Measurements from ENCODE around the gene ADAMTSL5.

ADAMTSL5 gene

GRCh38 chr19:1473085-1473851 is 39.6 kb downstream of the ADAMTSL5 start:
- Histone ChIP-seq H3F3A (ENCODE audit: insufficient read depth, low read length) (peaks cover 9% of the 10 kb centered on the region; the same call in 1 of the 2 replicates), H3K4me1 (ENCODE audit: low read length) (peaks cover 14% of the 10 kb centered on the region; the same call in 1 of the 2 replicates), H3K4me3 (ENCODE audit: low read length) (no peak overlapping the region), H3K79me2 (ENCODE audit: low read length) (peaks cover 33% of the 10 kb centered on the region), H3K27me3 (replicated peaks; ENCODE audit: insufficient read depth, low read length) (peaks cover 33% of the 10 kb centered on the region), H3K36me3 (replicated peaks; ENCODE audit: insufficient read depth, low read length) (no peaks in the 10 kb centered on the region), H3K9me3 (replicated peaks; ENCODE audit: insufficient read depth, low read length) (no peaks in the 10 kb centered on the region), H3K27ac (ENCODE audit: low read length) (no peak overlapping the region), H3K9ac (ENCODE audit: low read length) (no peak overlapping the region), H2AFZ (ENCODE audit: low read length) (no peak overlapping the region), H4K20me1 (ENCODE audit: insufficient read depth, low read length) (peaks cover 14% of the 10 kb centered on the region), H3K4me2 (ENCODE audit: low read depth, low read length) (no peak overlapping the region), H3K9me2 (replicated peaks; ENCODE audit: insufficient read depth, low read length) (no peaks in the 10 kb centered on the region)
- DNase-seq: no peak
- TF ChIP-seq EZH2 (optimal IDR thresholded peaks at IDR 0.05; ENCODE audit: low read depth, low read length): no peak
- no peak for TF ChIP-seq CTCF (IDR thresholded peaks at IDR 0.05; ENCODE audit: low read length)
- TF ChIP-seq EZH2phosphoT487 (IDR thresholded peaks at IDR 0.05; ENCODE audit: low read length): no peak

- TF ChIP-seq CTCF (IDR thresholded peaks at IDR 0.05; ENCODE audit: low read length) (no peak), EZH2phosphoT487 (IDR thresholded peaks at IDR 0.05; ENCODE audit: low read length) (no peak), EZH2 (optimal IDR thresholded peaks at IDR 0.05; ENCODE audit: low read depth, low read length) (no peak)
- Histone ChIP-seq H4K20me1 (ENCODE audit: insufficient read depth, low read length) (peaks cover 14% of the 10 kb centered on the region), H3K4me2 (ENCODE audit: low read depth, low read length) (no peak overlapping the region)
Measured at GRCh38 chr19:1472231-1473084, 40.4 kb downstream of the ADAMTSL5 start.

GRCh38 chr19:1471515-1472160 is 41.2 kb downstream of the ADAMTSL5 start:
- Histone ChIP-seq H4K20me1 (ENCODE audit: insufficient read depth, low read length) (peaks cover 14% of the 10 kb centered on the region), H3K36me3 (replicated peaks; ENCODE audit: insufficient read depth, low read length) (no peaks in the 10 kb centered on the region), H3K4me1 (ENCODE audit: low read length) (peaks cover 14% of the 10 kb centered on the region; the same call in 1 of the 2 replicates), H3K79me2 (ENCODE audit: low read length) (peaks cover 17% of the 10 kb centered on the region), H2AFZ (ENCODE audit: low read length) (no peak overlapping the region), H3K27ac (ENCODE audit: low read length) (no peak overlapping the region), H3K9me3 (replicated peaks; ENCODE audit: insufficient read depth, low read length) (no peaks in the 10 kb centered on the region), H3K9ac (ENCODE audit: low read length) (no peak overlapping the region), H3K9me2 (replicated peaks; ENCODE audit: insufficient read depth, low read length) (no peaks in the 10 kb centered on the region), H3K4me3 (ENCODE audit: low read length) (no peak overlapping the region), H3K27me3 (replicated peaks; ENCODE audit: insufficient read depth, low read length) (peaks cover 40% of the 10 kb centered on the region), H3F3A (ENCODE audit: insufficient read depth, low read length) (peaks cover 9% of the 10 kb centered on the region; the same call in 1 of the 2 replicates), H3K4me2 (ENCODE audit: low read depth, low read length) (peak overlapping the region; percentile 65; the same call in 1 of the 2 replicates)
- no peak for DNase-seq
- TF ChIP-seq CTCF (IDR thresholded peaks at IDR 0.05; ENCODE audit: low read length): peak; percentile 19; the same call in 1 of the 2 replicates
- no peak for TF ChIP-seq EZH2 (optimal IDR thresholded peaks at IDR 0.05; ENCODE audit: low read depth, low read length)
- TF ChIP-seq EZH2phosphoT487 (IDR thresholded peaks at IDR 0.05; ENCODE audit: low read length): no peak

More at GRCh38 chr19:1472231-1473084, 40.4 kb downstream of the ADAMTSL5 start:
- H3K9me3 ChIP-seq (replicated peaks; ENCODE audit: insufficient read depth, low read length): no peaks in the 10 kb centered on the region
- H2AFZ ChIP-seq (ENCODE audit: low read length): no peak overlapping the region
- no peaks in the 10 kb centered on the region for H3K9me2 ChIP-seq (replicated peaks; ENCODE audit: insufficient read depth, low read length)
- H3K4me3 ChIP-seq (ENCODE audit: low read length): no peak overlapping the region
- DNase-seq: no peak
- H3K4me1 ChIP-seq (ENCODE audit: low read length): peaks cover 14% of the 10 kb centered on the region; the same call in 1 of the 2 replicates
- no peak overlapping the region for H3K27ac ChIP-seq (ENCODE audit: low read length)
- peaks cover 26% of the 10 kb centered on the region for H3K79me2 ChIP-seq (ENCODE audit: low read length)
- H3K36me3 ChIP-seq (replicated peaks; ENCODE audit: insufficient read depth, low read length): no peaks in the 10 kb centered on the region
- H3F3A ChIP-seq (ENCODE audit: insufficient read depth, low read length): peaks cover 9% of the 10 kb centered on the region; the same call in 1 of the 2 replicates
- H3K9ac ChIP-seq (ENCODE audit: low read length): no peak overlapping the region
- H3K27me3 ChIP-seq (replicated peaks; ENCODE audit: insufficient read depth, low read length): peaks cover 40% of the 10 kb centered on the region

Measured in MM.1S (cell line).